ENCODE results near the gene ZNF329. TPM values are rescaled to one million over a fixed set of nuclear protein-coding genes. Genes with fewer than 3 reads are reported as not detected.

ZNF329 gene
- polyA plus RNA-seq, 3 donors: 0.56 to 1.2 (median 0.65) TPM

- WGBS (ENCODE audit: insufficient coverage): 96% methylated on average over 69 of the region's 69 CpGs
- Mint-ChIP-seq H3K9me3 (peaks cover 64 to 99% (median 92%) of the 10 kb centered on the region in 7 donors), H3K36me3 (peaks cover 0 to 4% of the 10 kb centered on the region in 2 donors), H3K27me3 (ENCODE audit: low read depth in 3 of 3) (peaks cover 0 to 2% (median 0%) of the 10 kb centered on the region in 3 donors), H3K27ac (no peak overlapping the region), H3K4me3 (no peak overlapping the region), H3K4me1 (no peaks in the 10 kb centered on the region)
- H3K9me3 ChIP-seq (replicated peaks in 1 of 2; ENCODE audit: control insufficient read depth in 1 of 2, insufficient read depth in 1 of 2, low read length in 2 of 2): peaks cover 91 to 95% of the 10 kb centered on the region in 2 donors
- no peaks in the 10 kb centered on the region for H3K36me3 ChIP-seq (replicated peaks in 1 of 2; ENCODE audit: control insufficient read depth in 1 of 2, insufficient read depth in 2 of 2, low read length in 2 of 2)
- no peak overlapping the region for H3K9ac ChIP-seq (ENCODE audit: insufficient read depth, low read length, poor library complexity, severe bottlenecking)
- no peaks in the 10 kb centered on the region for H3K27me3 ChIP-seq (ENCODE audit: control insufficient read depth in 2 of 2, insufficient read depth in 2 of 2, low read length in 2 of 2)
- intact Hi-C loops (cut with micrococcal nuclease): no loop called here
- H2AFZ ChIP-seq (ENCODE audit: insufficient read depth, low read depth, low read length, poor library complexity, severe bottlenecking): no peak overlapping the region
- no peak for TF ChIP-seq CTCF (IDR thresholded peaks at IDR 0.05)
- H3K79me2 ChIP-seq (ENCODE audit: insufficient read depth, low read length): no peaks in the 10 kb centered on the region
- DNase-seq: no peak
- no peak overlapping the region for H3K27ac ChIP-seq (ENCODE audit: low read depth in 1 of 2, low read length in 2 of 2)
- H3K4me2 ChIP-seq (replicated peaks; ENCODE audit: extremely low read depth, low read length, poor library complexity, severe bottlenecking): no peak overlapping the region
- H4K20me1 ChIP-seq (ENCODE audit: insufficient read depth, low read length): no peaks in the 10 kb centered on the region
- no peaks in the 10 kb centered on the region for H3K4me1 ChIP-seq (ENCODE audit: control insufficient read depth in 1 of 2, insufficient read depth in 2 of 2, low read length in 2 of 2)
- peak overlapping the region in 1 of 3 experiments; percentile 36 for H3K4me3 ChIP-seq (replicated peaks in 1 of 3; ENCODE audit: low read depth in 2 of 3, low read length in 3 of 3)
Observed at GRCh38 chr19:58084596-58085347, 65.8 kb downstream of the ZNF329 start.

- intact Hi-C loops (cut with micrococcal nuclease): no loop called here
- H3K9me3 ChIP-seq (replicated peaks in 1 of 2; ENCODE audit: control insufficient read depth in 1 of 2, insufficient read depth in 1 of 2, low read length in 2 of 2): peaks cover 96 to 98% of the 10 kb centered on the region in 2 donors
Observed at GRCh38 chr19:58083021-58083420, 67.6 kb downstream of the ZNF329 start.

More at GRCh38 chr19:58083021-58083420, 67.6 kb downstream of the ZNF329 start:
- Histone ChIP-seq H3K27ac (ENCODE audit: low read depth in 1 of 2, low read length in 2 of 2) (no peak overlapping the region), H3K79me2 (ENCODE audit: insufficient read depth, low read length) (no peaks in the 10 kb centered on the region), H3K9ac (ENCODE audit: insufficient read depth, low read length, poor library complexity, severe bottlenecking) (no peak overlapping the region), H3K4me1 (ENCODE audit: control insufficient read depth in 1 of 2, insufficient read depth in 2 of 2, low read length in 2 of 2) (no peaks in the 10 kb centered on the region), H3K27me3 (ENCODE audit: control insufficient read depth in 2 of 2, insufficient read depth in 2 of 2, low read length in 2 of 2) (no peaks in the 10 kb centered on the region), H2AFZ (ENCODE audit: insufficient read depth, low read depth, low read length, poor library complexity, severe bottlenecking) (no peak overlapping the region), H3K36me3 (replicated peaks in 1 of 2; ENCODE audit: control insufficient read depth in 1 of 2, insufficient read depth in 2 of 2, low read length in 2 of 2) (no peaks in the 10 kb centered on the region), H3K4me3 (replicated peaks in 1 of 3; ENCODE audit: low read depth in 2 of 3, low read length in 3 of 3) (no peak overlapping the region), H3K4me2 (replicated peaks; ENCODE audit: extremely low read depth, low read length, poor library complexity, severe bottlenecking) (no peak overlapping the region), H4K20me1 (ENCODE audit: insufficient read depth, low read length) (no peaks in the 10 kb centered on the region)
- no peak overlapping the region for H3K4me3 Mint-ChIP-seq
- H3K36me3 Mint-ChIP-seq: peaks cover 0 to 4% of the 10 kb centered on the region in 2 donors
- H3K27ac Mint-ChIP-seq: no peak overlapping the region
- WGBS (ENCODE audit: insufficient coverage): 100% methylated on average over 1 of the region's 3 CpGs
- no peak for TF ChIP-seq CTCF (IDR thresholded peaks at IDR 0.05)
- DNase-seq: no peak
- H3K27me3 Mint-ChIP-seq (ENCODE audit: low read depth in 3 of 3): peaks cover 0 to 2% (median 0%) of the 10 kb centered on the region in 3 donors
- H3K4me1 Mint-ChIP-seq: no peaks in the 10 kb centered on the region
- peaks cover 61 to 99% (median 94%) of the 10 kb centered on the region in 7 donors for H3K9me3 Mint-ChIP-seq
